SIG-M5 (cell line): ENCODE results near the gene LDB2.
"Not testable (repeated sequence)": the region's sequence is repeated elsewhere in the genome, so short reads cannot be mapped to it uniquely, and the experiment has no call there.

ENCODE experiments used
- DNase-seq: peaks from one replicate; lab custom pipeline; 2025; lab: John Stamatoyannopoulos, UW

The LDB2 gene

GRCh38 chr4:16544869-16545268, 353.6 kb downstream of the LDB2 start:
- no peak for DNase-seq

GRCh38 chr4:16544251-16544721, 354.2 kb downstream of the LDB2 start:
- DNase-seq, result no peak

GRCh38 chr4:16537926-16538325, 360.5 kb downstream of the LDB2 start:
- no peak for DNase-seq

- DNase-seq, result no peak
Observed at GRCh38 chr4:16532240-16532970, 366.0 kb downstream of the LDB2 start.

GRCh38 chr4:16530688-16531635, 367.5 kb downstream of the LDB2 start:
- no peak for DNase-seq

- DNase-seq, result no peak
Observed at GRCh38 chr4:16524911-16525554, 373.4 kb downstream of the LDB2 start.

- DNase-seq, result no peak
Observed at GRCh38 chr4:16524406-16524805, 374.0 kb downstream of the LDB2 start.

GRCh38 chr4:16523526-16523925, 374.9 kb downstream of the LDB2 start:
- not testable (repeated sequence) for DNase-seq

GRCh38 chr4:16521156-16521915, 377.1 kb downstream of the LDB2 start:
- no peak for DNase-seq

GRCh38 chr4:16516796-16517439, 381.5 kb downstream of the LDB2 start:
- no peak for DNase-seq

GRCh38 chr4:16513876-16514275, 384.6 kb downstream of the LDB2 start:
- DNase-seq, result no peak

GRCh38 chr4:16508968-16509367, 389.5 kb downstream of the LDB2 start:
- DNase-seq, result no peak

GRCh38 chr4:16505726-16506125, 392.7 kb downstream of the LDB2 start:
- DNase-seq, result no peak

- no peak for DNase-seq
Observed at GRCh38 chr4:16505267-16505666, 393.2 kb downstream of the LDB2 start.

GRCh38 chr4:16503421-16504100, 394.9 kb downstream of the LDB2 start:
- no peak for DNase-seq

GRCh38 chr4:16498978-16499377, 399.5 kb downstream of the LDB2 start:
- no peak for DNase-seq

- no peak for DNase-seq
Observed at GRCh38 chr4:16496501-16496900, 401.9 kb downstream of the LDB2 start.

GRCh38 chr4:16492872-16493271, 405.6 kb downstream of the LDB2 start:
- DNase-seq, result no peak

- DNase-seq, result no peak
Observed at GRCh38 chr4:16489226-16489625, 409.2 kb downstream of the LDB2 start.

- no peak for DNase-seq
Observed at GRCh38 chr4:16488084-16488483, 410.4 kb downstream of the LDB2 start.

GRCh38 chr4:16484711-16485110, 413.7 kb downstream of the LDB2 start:
- no peak for DNase-seq
